Measurements from ENCODE around the gene ADCY2. TPM values are rescaled to one million over a fixed set of nuclear protein-coding genes. Genes with fewer than 3 reads are reported as not detected.

ADCY2 gene
- total and polyA plus RNA-seq, 11 donors, result 0.04 to 0.96 (median 0.32) TPM

DNA sequence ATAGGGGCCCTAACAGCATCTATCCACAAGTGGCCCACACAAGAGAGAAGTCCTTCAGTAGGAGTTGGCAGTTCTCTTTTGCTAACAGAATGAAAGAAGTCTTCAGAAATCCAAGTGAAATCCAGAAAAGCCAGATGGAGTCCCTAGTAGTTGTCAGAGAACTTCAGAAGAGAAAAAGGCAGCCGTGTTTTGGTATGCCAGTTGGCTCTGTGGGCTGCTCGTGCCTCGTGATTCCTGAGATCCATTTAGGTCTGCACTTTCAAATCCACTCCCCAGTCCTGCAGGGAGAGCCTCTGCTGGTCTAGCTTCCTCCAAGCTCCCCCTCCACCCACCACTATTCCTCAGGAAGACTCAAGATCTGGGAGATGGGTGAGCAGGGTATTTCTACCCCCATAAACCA, 386.0 kb downstream of the ADCY2 start:
- Histone ChIP-seq H3K4me3 (no peak overlapping the region), H3K27ac (no peak overlapping the region), H3K4me1 (no peaks in the 10 kb centered on the region), H3K27me3 (peaks cover 0 to 20% (median 0%) of the 10 kb centered on the region in 9 donors), H3K36me3 (no peaks in the 10 kb centered on the region), H3K9me3 (no peaks in the 10 kb centered on the region)
- TF ChIP-seq, protein P1, sequence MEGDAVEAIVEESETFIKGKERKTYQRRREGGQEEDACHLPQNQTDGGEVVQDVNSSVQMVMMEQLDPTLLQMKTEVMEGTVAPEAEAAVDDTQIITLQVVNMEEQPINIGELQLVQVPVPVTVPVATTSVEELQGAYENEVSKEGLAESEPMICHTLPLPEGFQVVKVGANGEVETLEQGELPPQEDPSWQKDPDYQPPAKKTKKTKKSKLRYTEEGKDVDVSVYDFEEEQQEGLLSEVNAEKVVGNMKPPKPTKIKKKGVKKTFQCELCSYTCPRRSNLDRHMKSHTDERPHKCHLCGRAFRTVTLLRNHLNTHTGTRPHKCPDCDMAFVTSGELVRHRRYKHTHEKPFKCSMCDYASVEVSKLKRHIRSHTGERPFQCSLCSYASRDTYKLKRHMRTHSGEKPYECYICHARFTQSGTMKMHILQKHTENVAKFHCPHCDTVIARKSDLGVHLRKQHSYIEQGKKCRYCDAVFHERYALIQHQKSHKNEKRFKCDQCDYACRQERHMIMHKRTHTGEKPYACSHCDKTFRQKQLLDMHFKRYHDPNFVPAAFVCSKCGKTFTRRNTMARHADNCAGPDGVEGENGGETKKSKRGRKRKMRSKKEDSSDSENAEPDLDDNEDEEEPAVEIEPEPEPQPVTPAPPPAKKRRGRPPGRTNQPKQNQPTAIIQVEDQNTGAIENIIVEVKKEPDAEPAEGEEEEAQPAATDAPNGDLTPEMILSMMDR (IDR thresholded peaks at IDR 0.05), result no peak
- no peak for TF ChIP-seq POLR2A (IDR thresholded peaks at IDR 0.05)
- ATAC-seq (no peak), DNase-seq (no peak)
- WGBS, 4 donors, result 29 to 48% (median 42%) methylated on average over 2 to 3 of the region's 3 CpGs
- intact Hi-C loops (cut with DNase I), result no loop called here

DNA sequence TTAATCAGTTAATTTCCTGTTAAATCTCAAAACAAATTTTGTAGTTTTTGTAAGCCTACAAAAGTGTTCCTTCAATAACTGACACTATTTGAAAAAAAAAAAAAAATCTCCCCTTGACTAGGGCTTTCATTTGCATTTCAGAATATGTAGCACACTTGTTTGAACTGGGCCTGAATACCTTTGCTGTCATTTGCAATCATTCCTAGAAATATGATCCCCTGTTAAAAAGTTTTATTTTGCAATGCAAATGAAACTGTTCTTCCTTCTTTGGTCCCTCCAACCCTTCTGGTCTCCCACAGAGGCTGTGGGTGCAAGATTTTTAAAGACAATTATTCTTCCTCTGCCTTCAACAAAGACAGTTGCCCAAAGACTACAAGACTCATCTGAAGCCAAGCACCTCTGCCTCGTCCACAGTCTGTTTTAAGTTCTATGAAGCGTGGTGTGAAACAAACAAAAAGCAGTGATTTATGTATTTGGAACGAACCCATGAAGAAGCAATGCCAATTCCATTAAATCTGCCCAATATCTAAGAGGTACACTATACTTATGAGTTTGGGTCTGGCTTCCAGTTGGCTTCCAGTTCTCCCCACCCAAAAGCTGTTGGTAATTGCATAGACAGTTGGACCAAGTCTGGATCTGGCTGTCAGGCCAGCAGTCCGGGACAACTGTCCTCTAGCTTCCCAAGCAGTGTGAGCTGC, 388.9 kb downstream of the ADCY2 start:
- no peak for TF ChIP-seq POLR2A (IDR thresholded peaks at IDR 0.05)
- TF ChIP-seq, protein P1 (IDR thresholded peaks at IDR 0.05), result no peak
- peaks cover 0 to 16% (median 0%) of the 10 kb centered on the region in 9 donors for H3K27me3 ChIP-seq

DNA sequence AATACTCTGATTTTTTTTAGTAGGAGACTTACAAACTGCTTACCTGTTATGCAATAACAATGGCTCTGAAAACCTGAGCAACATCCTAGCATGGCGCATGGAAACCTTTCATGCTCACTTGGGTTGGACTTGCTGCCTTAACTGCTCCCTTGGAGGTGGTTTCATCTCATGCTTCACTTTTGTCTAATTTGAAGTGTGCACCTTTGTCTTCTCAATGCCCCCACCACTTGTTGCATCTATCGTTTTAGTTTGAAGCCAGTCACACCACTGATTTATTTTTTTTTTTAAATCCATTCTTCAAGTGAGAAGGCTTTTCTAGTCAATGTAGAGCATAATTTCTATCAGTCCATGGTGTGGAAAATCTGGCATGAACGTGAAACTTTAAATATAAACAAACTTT, 391.8 kb downstream of the ADCY2 start:
- ATAC-seq, result no peak
- Histone ChIP-seq H3K4me3 (no peak overlapping the region), H3K27ac (no peak overlapping the region), H3K27me3 (peaks cover 0 to 4% (median 0%) of the 10 kb centered on the region in 9 donors), H3K4me1 (no peaks in the 10 kb centered on the region), H3K36me3 (no peaks in the 10 kb centered on the region), H3K9me3 (no peaks in the 10 kb centered on the region)
- WGBS, 4 donors, result 86 to 93% (median 88%) methylated on average over 3 of the region's 3 CpGs
- intact Hi-C loops (cut with DNase I), result no loop called here
- DNase-seq, result no peak
- no peak for TF ChIP-seq POLR2A (IDR thresholded peaks at IDR 0.05)
- TF ChIP-seq, protein P1 (IDR thresholded peaks at IDR 0.05), result no peak

More for the DNA sequence above, 388.9 kb downstream of the ADCY2 start:
- Histone ChIP-seq H3K4me1 (no peaks in the 10 kb centered on the region), H3K4me3 (no peak overlapping the region), H3K36me3 (no peaks in the 10 kb centered on the region), H3K27ac (no peak overlapping the region), H3K9me3 (no peaks in the 10 kb centered on the region)
- WGBS, 4 donors, result 66 to 67% (median 67%) methylated on average over 4 of the region's 4 CpGs
- no peak for DNase-seq
- ATAC-seq, result no peak
- intact Hi-C loops (cut with DNase I), result no loop called here

DNA sequence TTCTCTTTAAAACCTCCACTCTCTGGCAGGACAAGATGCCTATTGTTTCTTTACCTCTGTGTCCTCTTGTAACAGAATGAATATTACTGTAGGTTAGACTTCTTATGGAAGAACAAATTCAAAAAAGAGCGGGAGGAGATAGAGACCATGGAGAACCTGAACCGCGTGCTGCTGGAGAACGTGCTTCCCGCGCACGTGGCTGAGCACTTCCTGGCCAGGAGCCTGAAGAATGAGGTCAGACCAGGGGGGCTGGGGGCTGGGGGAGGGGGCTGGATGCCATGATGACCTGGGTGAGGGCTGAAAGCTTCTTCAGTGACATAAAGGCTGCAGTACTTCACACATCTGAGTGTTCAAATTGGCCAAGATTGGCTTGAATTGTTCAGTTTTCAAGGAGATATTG, 393.6 kb downstream of the ADCY2 start:
- H3K4me3 ChIP-seq, result no peak overlapping the region
- intact Hi-C loops (cut with DNase I), result no loop called here
- TF ChIP-seq, protein P1 (IDR thresholded peaks at IDR 0.05), result no peak
- no peak for TF ChIP-seq POLR2A (IDR thresholded peaks at IDR 0.05)
- no peaks in the 10 kb centered on the region for H3K27me3 ChIP-seq
- 74 to 86% (median 83%) methylated on average over 7 of the region's 7 CpGs for WGBS, 4 donors
- H3K4me1 ChIP-seq, result no peaks in the 10 kb centered on the region
- ATAC-seq (no peak), DNase-seq (no peak)
- H3K27ac ChIP-seq, result no peak overlapping the region
- no peaks in the 10 kb centered on the region for H3K9me3 ChIP-seq
- H3K36me3 ChIP-seq, result no peaks in the 10 kb centered on the region

Measured in heart left ventricle (tissue), 16 donors.